Suprapubic skin (tissue), 4 donors: ENCODE data around the gene GNB1L. TPM values are rescaled to one million over a fixed set of nuclear protein-coding genes. Genes with fewer than 3 reads are reported as not detected.

Experiments used
- DNase-seq, 2 donors: peaks; one replicate each; pipeline ENCODE4 v3.0.0-alpha.2; 2019; ENCODE audit warnings: low spot score in 2 of 2
- H3K27ac ChIP-seq: fragments of 200-600 bp; sonication (generic); one replicate; pipeline ENCODE4 v1.5.1; 2019
- H3K27me3 ChIP-seq: fragments of 200-600 bp; sonication (generic); one replicate; pipeline ENCODE4 v1.5.1; 2019
- H3K36me3 ChIP-seq: fragments of 200-600 bp; sonication (generic); one replicate; pipeline ENCODE4 v1.5.1; 2019
- H3K4me1 ChIP-seq: fragments of 200-600 bp; sonication (generic); one replicate; pipeline ENCODE4 v1.5.1; 2019
- H3K4me3 ChIP-seq: fragments of 200-600 bp; sonication (generic); one replicate; pipeline ENCODE4 v1.5.1; 2019; ENCODE audit warnings: mild to moderate bottlenecking
- H3K9me3 ChIP-seq: fragments of 200-600 bp; sonication (generic); one replicate; pipeline ENCODE4 v1.5.1; 2019
- CTCF ChIP-seq, 2 donors: fragments of 200-600 bp in 1 of 2; fragments of 450-650 bp in 1 of 2; sonication (generic) in 1 of 2; IDR thresholded peaks; one replicate each; pipeline ENCODE4 v1.5.1; 2016 to 2019; ENCODE audit warnings: antibody characterized with exemption in 2 of 2, mild to moderate bottlenecking in 1 of 2, moderate library complexity in 1 of 2
- EP300 ChIP-seq: sonication (generic); formaldehyde crosslinking; IDR thresholded peaks from one replicate; pipeline ENCODE4 v1.6.1; 2017; ENCODE audit warnings: antibody characterized with exemption
- POLR2A ChIP-seq, 2 donors: fragments of 450-650 bp; IDR thresholded peaks; one replicate each; pipeline ENCODE4 v1.6.1; 2017; ENCODE audit warnings: antibody characterized with exemption in 2 of 2, mild to moderate bottlenecking in 2 of 2, moderate library complexity in 2 of 2
- POLR2AphosphoS5 ChIP-seq, 3 donors: sonication (generic); formaldehyde crosslinking; IDR thresholded peaks; one replicate each; pipeline ENCODE4 v1.6.1; 2017; ENCODE audit warnings: antibody characterized with exemption in 3 of 3
- WGBS: methylation state at CpG from one replicate; pipeline ENCODE4 v1.1.5; 2018; 5-methylcytosine and 5-hydroxymethylcytosine counted together
- total RNA-seq, 4 donors: library from RNA; depleted of rRNA; stranded (reverse); fragments of >200 nt; gene quantifications; one replicate each; pipeline ENCODE4 v1.1.0, GENCODE V29; 2016

GNB1L gene
- total RNA-seq, 4 donors from 2014 or later = 6.3 to 14.6 (median 10.9) TPM

- Histone ChIP-seq H3K4me3 (no peak overlapping the region), H3K4me1 (peaks cover 45% of the 10 kb centered on the region), H3K36me3 (no peaks in the 10 kb centered on the region), H3K9me3 (no peaks in the 10 kb centered on the region), H3K27me3 (no peaks in the 10 kb centered on the region), H3K27ac (peak overlapping the region; percentile 39)
- 57% methylated on average over 24 of the region's 27 CpGs for whole genome bisulfite sequencing
- DNase-seq = no peak
- no peak for TF ChIP-seq CTCF (IDR thresholded peaks at IDR 0.05)
- TF ChIP-seq POLR2AphosphoS5 (IDR thresholded peaks at IDR 0.05) = no peak
- no peak for TF ChIP-seq EP300
- TF ChIP-seq POLR2A (IDR thresholded peaks at IDR 0.05) = no peak
These were observed 11.4 kb downstream of the GNB1L start for GRCh38 chr22:19843107-19843856.

GRCh38 chr22:19842393-19843106, 12.1 kb downstream of the GNB1L start:
- 77% methylated on average over 11 of the region's 12 CpGs for WGBS
- DNase-seq = no peak
- Histone ChIP-seq H3K27me3 (no peaks in the 10 kb centered on the region), H3K36me3 (no peaks in the 10 kb centered on the region), H3K4me1 (peaks cover 40% of the 10 kb centered on the region), H3K27ac (no peak overlapping the region), H3K4me3 (no peak overlapping the region), H3K9me3 (no peaks in the 10 kb centered on the region)
- TF ChIP-seq EP300 = no peak
- no peak for TF ChIP-seq CTCF (IDR thresholded peaks at IDR 0.05)

- no peaks in the 10 kb centered on the region for H3K36me3 ChIP-seq
- H3K27me3 ChIP-seq = no peaks in the 10 kb centered on the region
- TF ChIP-seq POLR2AphosphoS5 (IDR thresholded peaks at IDR 0.05) (no peak), CTCF (IDR thresholded peaks at IDR 0.05) (no peak), EP300 (no peak), POLR2A (IDR thresholded peaks at IDR 0.05) (no peak)
- 82% methylated on average over 6 of the region's 8 CpGs for WGBS
- H3K27ac ChIP-seq = no peak overlapping the region
- H3K4me3 ChIP-seq = no peak overlapping the region
- H3K4me1 ChIP-seq = peaks cover 40% of the 10 kb centered on the region
- no peaks in the 10 kb centered on the region for H3K9me3 ChIP-seq
- DNase-seq = no peak
These were observed 12.9 kb downstream of the GNB1L start for GRCh38 chr22:19841641-19842392.

GRCh38 chr22:19840955-19841640, 13.6 kb downstream of the GNB1L start:
- peaks cover 40% of the 10 kb centered on the region for H3K4me1 ChIP-seq
- 94% methylated on average over 6 of the region's 6 CpGs for WGBS

More at GRCh38 chr22:19840955-19841640, 13.6 kb downstream of the GNB1L start:
- H3K27ac ChIP-seq = no peak overlapping the region
- no peaks in the 10 kb centered on the region for H3K36me3 ChIP-seq
- TF ChIP-seq POLR2AphosphoS5 (IDR thresholded peaks at IDR 0.05) (no peak), POLR2A (IDR thresholded peaks at IDR 0.05) (no peak), CTCF (IDR thresholded peaks at IDR 0.05) (no peak), EP300 (no peak)
- no peak overlapping the region for H3K4me3 ChIP-seq
- no peaks in the 10 kb centered on the region for H3K9me3 ChIP-seq
- DNase-seq = no peak
- no peaks in the 10 kb centered on the region for H3K27me3 ChIP-seq
